HepG2 (cell line): ENCODE data around the gene SHFL. TPM values are rescaled to one million over a fixed set of nuclear protein-coding genes. Genes with fewer than 3 reads are reported as not detected.

Source experiments
- ATAC-seq: fragments of 200-7000 bp; cut with Tn5 transposase; 3 replicates; pipeline ENCODE4 v1.9.1; 2020; ENCODE audit warnings: mild to moderate bottlenecking, moderate library complexity
- BruUV-seq: library from RNA; stranded (reverse); fragments of 400-500 nt; replicated peaks from 2 replicates; lab custom pipeline; 2021; lab: Mats Ljungman, UMichigan
- CTCF ChIA-PET: fragments of 300-600 bp; formaldehyde crosslinking; extraction: SDS; loops from one replicate; lab custom pipeline; 2021; ENCODE audit warnings: low total read pairs, inconsistent platforms, low intra/inter-chr PET ratio; lab: Yijun Ruan, JAX
- POLR2A ChIA-PET: fragments of 350-600 bp; sonication (Branson Sonifier 250); formaldehyde crosslinking; loops from one replicate; lab custom pipeline; 2020; ENCODE audit warnings: antibody characterized with exemption, inconsistent platforms; lab: Yijun Ruan, JAX
- DNase-seq: peaks from one replicate; pipeline ENCODE4 v3.0.0-alpha.2; 2015; ENCODE audit warnings: low spot score
- FAIRE-seq: peaks from 3 replicates; lab custom pipeline; 2011; peaks lifted over from hg19 to GRCh38; lab: Jason Lieb, UNC
- H2AFZ ChIP-seq: one replicate; pipeline ENCODE4 v1.6.1; 2011; ENCODE audit warnings: low read length, inconsistent platforms
- H3K27ac ChIP-seq: fragments of 300-600 bp; 3 replicates; pipeline ENCODE4 v1.8.0; 2011; ENCODE audit warnings: mixed run types, mild to moderate bottlenecking, mixed read lengths, low read length, inconsistent platforms; ENCODE audit not compliant: insufficient read depth; ENCODE audit errors: extremely low read length
- H3K27me3 ChIP-seq, 2 experiments: fragments of 200-600 bp in 1 of 2; 2 replicates in 1 of 2; 3 replicates in 1 of 2; pipeline versions ENCODE4 v1.6.0 to v1.8.0; 2011; ENCODE audit warnings: low read length in 2 of 2, mild to moderate bottlenecking in 2 of 2, moderate library complexity in 2 of 2, inconsistent platforms in 1 of 2; ENCODE audit not compliant: insufficient read depth in 2 of 2, control insufficient read depth in 1 of 2
- H3K36me3 ChIP-seq, 2 experiments: fragments of 200-600 bp in 1 of 2; replicated peaks in 1 of 2; 2 replicates in 1 of 2; 3 replicates in 1 of 2; pipeline versions ENCODE4 v1.5.1 to v1.8.0; 2011; ENCODE audit warnings: low read length in 2 of 2, inconsistent platforms in 1 of 2; ENCODE audit not compliant: insufficient read depth in 2 of 2, control insufficient read depth in 1 of 2
- H3K4me1 ChIP-seq: 2 replicates; pipeline ENCODE4 v1.5.1; 2012; ENCODE audit warnings: low read length, inconsistent platforms; ENCODE audit not compliant: insufficient read depth
- H3K4me2 ChIP-seq: 2 replicates; pipeline ENCODE4 v1.6.0; 2011; ENCODE audit warnings: low read depth, low read length, inconsistent platforms
- H3K4me3 ChIP-seq, 3 experiments: fragments of 200-600 bp in 1 of 3; sonication (generic), shearing (Covaris generic) in 1 of 3; replicated peaks in 1 of 3; 2 replicates each; pipeline ENCODE4 v1.5.1; 2011 to 2016; ENCODE audit warnings: low read length in 3 of 3, inconsistent platforms in 2 of 3, low read depth in 2 of 3, mild to moderate bottlenecking in 2 of 3, control low read depth in 1 of 3, mixed read lengths in 1 of 3; ENCODE audit not compliant: insufficient read depth in 1 of 3
- H3K79me2 ChIP-seq: one replicate; pipeline ENCODE4 v1.6.1; 2011; ENCODE audit warnings: low read length, inconsistent platforms; ENCODE audit not compliant: insufficient read depth
- H3K9ac ChIP-seq: 2 replicates; pipeline ENCODE4 v1.6.0; 2011; ENCODE audit warnings: mild to moderate bottlenecking, low read depth, low read length, inconsistent platforms; ENCODE audit not compliant: insufficient read depth
- H3K9me3 ChIP-seq: 2 replicates; pipeline ENCODE4 v1.5.1; 2012; ENCODE audit warnings: mild to moderate bottlenecking, low read length
- H4K20me1 ChIP-seq: 2 replicates; pipeline ENCODE4 v1.6.0; 2011; ENCODE audit warnings: inconsistent platforms, mild to moderate bottlenecking, low read length, moderate library complexity; ENCODE audit not compliant: insufficient read depth
- AGO2 ChIP-seq: fragments of 200-400 bp; formaldehyde crosslinking; optimal IDR thresholded peaks from 2 replicates; pipeline ENCODE3; 2017; ENCODE audit warnings: mild to moderate bottlenecking, low read depth, low read length, moderate library complexity
- MIER2 ChIP-seq: IDR thresholded peaks from 2 replicates; pipeline ENCODE4 v1.6.1; 2016; ENCODE audit warnings: missing biosample characterization, missing genetic modification reagents
- MYNN ChIP-seq: sonication (generic); formaldehyde crosslinking; IDR thresholded peaks from 2 replicates; pipeline ENCODE4 v1.4.0; 2020; ENCODE audit warnings: mild to moderate bottlenecking, low read depth, missing genetic modification reagents
- NCOR1 ChIP-seq: fragments of 200-600 bp; sonication (generic); IDR thresholded peaks from 2 replicates; pipeline ENCODE4 v1.7.0; 2017; ENCODE audit warnings: antibody characterized with exemption, low read length, borderline replicate concordance
- ONECUT2 ChIP-seq: sonication (generic); formaldehyde crosslinking; IDR thresholded peaks from 2 replicates; pipeline ENCODE4 v1.4.0; 2020; ENCODE audit warnings: missing genetic modification reagents
- POLR2G ChIP-seq: fragments of 200-400 bp; formaldehyde crosslinking; IDR thresholded peaks from 2 replicates; pipeline ENCODE4 v1.6.1; 2018; ENCODE audit warnings: mild to moderate bottlenecking, low read depth, low read length, moderate library complexity
- REST ChIP-seq, 2 experiments: IDR thresholded peaks; 2 replicates each; pipeline ENCODE4 v1.6.1; 2011 to 2012; ENCODE audit warnings: low read length in 2 of 2, borderline replicate concordance in 1 of 2, low read depth in 1 of 2, mild to moderate bottlenecking in 1 of 2, moderate library complexity in 1 of 2
- SAFB2 ChIP-seq: sonication (generic); formaldehyde crosslinking; IDR thresholded peaks from 2 replicates; pipeline ENCODE4 v1.5.1; 2020; ENCODE audit warnings: missing genetic modification reagents, low read depth, mild to moderate bottlenecking, borderline replicate concordance
- TOE1 ChIP-seq: sonication (generic); formaldehyde crosslinking; IDR thresholded peaks from 2 replicates; pipeline ENCODE4 v1.4.0; 2020; ENCODE audit warnings: mild to moderate bottlenecking, missing genetic modification reagents
- ZEB1 ChIP-seq: IDR thresholded peaks from 2 replicates; pipeline ENCODE4 v1.6.1; 2012; ENCODE audit warnings: mild to moderate bottlenecking, low read depth, inconsistent platforms; ENCODE audit not compliant: insufficient replicate concordance
- ZNF138 ChIP-seq: sonication (generic); formaldehyde crosslinking; IDR thresholded peaks from 2 replicates; pipeline ENCODE4 v1.5.0; 2020; ENCODE audit warnings: mild to moderate bottlenecking, low read depth, missing genetic modification reagents
- ZNF496 ChIP-seq: sonication (generic); formaldehyde crosslinking; IDR thresholded peaks from 2 replicates; pipeline ENCODE4 v1.8.1; 2023; ENCODE audit warnings: mild to moderate bottlenecking, moderate library complexity, missing genetic modification reagents; ENCODE audit not compliant: insufficient replicate concordance
- ZNF687 ChIP-seq: sonication (generic); formaldehyde crosslinking; IDR thresholded peaks from 2 replicates; pipeline ENCODE4 v1.5.1; 2020; ENCODE audit warnings: mild to moderate bottlenecking, missing genetic modification reagents, moderate library complexity
- ZNF790 ChIP-seq: sonication (generic); formaldehyde crosslinking; IDR thresholded peaks from 2 replicates; pipeline ENCODE4 v1.8.0; 2022; ENCODE audit warnings: missing genetic modification reagents, mild to moderate bottlenecking, borderline replicate concordance
- WGBS: methylation state at CpG from one replicate; pipeline ENCODE4 v1.1.6; 2017; ENCODE audit warnings: low lambda C conversion rate; 5-methylcytosine and 5-hydroxymethylcytosine counted together
- in situ Hi-C: cut with HindIII; loops from 2 replicates; pipeline ENCODE4 v1.10.0; 2017; ENCODE audit warnings: low pct_unique_long_range_greater_than_20kb; ENCODE audit not compliant: extremely low pct_ligation_motif_present
- intact Hi-C: fragments of 100-400 bp; cut with micrococcal nuclease; formaldehyde crosslinking; loops from one replicate; pipeline ENCODE4 v1.10.0; 2022; ENCODE audit not compliant: unreplicated experiment
- polyA plus RNA-seq, 8 experiments: library from polyadenylated mRNA; depleted of rRNA in 3 of 8; stranded (reverse) in 7 of 8; unstranded in 1 of 8; fragments of >200 nt; fragmentation: Illumina TruSeq in 4 of 8; extraction: Trizol in 4 of 8; gene quantifications; 2 replicates each; pipeline versions ENCODE4 v1.2.1 to v1.2.3, GENCODE V29; 2011 to 2016; ENCODE audit warnings: low read depth in 4 of 8, missing spikeins in 1 of 8, mixed read lengths in 1 of 8; ENCODE audit not compliant: insufficient read depth in 1 of 8
- total RNA-seq, 5 experiments: library from RNA; depleted of rRNA; stranded (reverse); fragments of >200 nt; fragmentation: Illumina TruSeq; extraction: Trizol; gene quantifications; 2 replicates each; pipeline ENCODE4 v1.2.3, GENCODE V29; 2016; ENCODE audit warnings: low read depth in 1 of 5

SHFL gene
- total and polyA plus RNA-seq, 2 of the 13 experiments (the other 11 are each of a cell fraction or from before 2014, with no cell fraction given) = 12.3 to 36.4 TPM

- H3K4me1 ChIP-seq = peaks cover 35% of the 10 kb centered on the region
- H3K9me3 ChIP-seq = no peaks in the 10 kb centered on the region
- H2AFZ ChIP-seq = no peak overlapping the region
- no peaks in the 10 kb centered on the region for H3K27me3 ChIP-seq
- peaks cover 2 to 4% of the 10 kb centered on the region in 2 experiments; a peak in 2 of 5 replicates for H3K36me3 ChIP-seq
- WGBS = 90% methylated on average over 13 of the region's 22 CpGs
- H3K27ac ChIP-seq = no peak overlapping the region
- H3K4me2 ChIP-seq = no peak overlapping the region
- H4K20me1 ChIP-seq = no peaks in the 10 kb centered on the region
- no peak for ATAC-seq
- POLR2A ChIA-PET = no interaction called here
- no peak overlapping the region for H3K9ac ChIP-seq
- intact Hi-C loops = no loop called here
- H3K79me2 ChIP-seq = no peaks in the 10 kb centered on the region
- in situ Hi-C loops = no loop called here
- FAIRE-seq = no peak
- no peak overlapping the region for H3K4me3 ChIP-seq
- TF ChIP-seq ZNF790 (no peak), SAFB2 (no peak), MYNN (CRISPR knock-in tag) (peak; percentile 98; the same call in 1 of the 2 replicates), ONECUT2 (CRISPR knock-in tag) (no peak), ZNF687 (CRISPR knock-in tag) (peak; percentile 13; the same call in 1 of the 2 replicates), MIER2 (CRISPR knock-in tag) (0 out of 2 replicates have a peak, but pooled peaks have one; percentile 60), POLR2G (0 out of 2 replicates have a peak, but pooled peaks have one; percentile 27), AGO2 (peak; percentile 64), NCOR1 (no peak), REST (IDR thresholded peaks at IDR 0.05; ENCODE audit: borderline replicate concordance in 1 of 2, low read depth in 1 of 2, low read length in 2 of 2) (peak; percentile 29 to 89), ZEB1 (no peak), TOE1 (CRISPR knock-in tag) (no peak), ZNF138 (no peak), ZNF496 (CRISPR knock-in tag) (no peak)
- CTCF ChIA-PET = no interaction called here
- DNase-seq = no peak
- BruUV-seq = no TSS peak
These were observed 7.4 kb downstream of the SHFL start for GRCh38 chr19:10093295-10094186.
